COLO668 (cell line): ENCODE measurements around the gene TGFBI.
"Not testable (repeated sequence)": the region's sequence is repeated elsewhere in the genome, so short reads cannot be mapped to it uniquely, and the experiment has no call there.

Experiments used
- DNase-seq: peaks from one replicate; lab custom pipeline; 2025; ENCODE audit not compliant: unreplicated experiment; lab: John Stamatoyannopoulos, UW

Gene TGFBI

DNA sequence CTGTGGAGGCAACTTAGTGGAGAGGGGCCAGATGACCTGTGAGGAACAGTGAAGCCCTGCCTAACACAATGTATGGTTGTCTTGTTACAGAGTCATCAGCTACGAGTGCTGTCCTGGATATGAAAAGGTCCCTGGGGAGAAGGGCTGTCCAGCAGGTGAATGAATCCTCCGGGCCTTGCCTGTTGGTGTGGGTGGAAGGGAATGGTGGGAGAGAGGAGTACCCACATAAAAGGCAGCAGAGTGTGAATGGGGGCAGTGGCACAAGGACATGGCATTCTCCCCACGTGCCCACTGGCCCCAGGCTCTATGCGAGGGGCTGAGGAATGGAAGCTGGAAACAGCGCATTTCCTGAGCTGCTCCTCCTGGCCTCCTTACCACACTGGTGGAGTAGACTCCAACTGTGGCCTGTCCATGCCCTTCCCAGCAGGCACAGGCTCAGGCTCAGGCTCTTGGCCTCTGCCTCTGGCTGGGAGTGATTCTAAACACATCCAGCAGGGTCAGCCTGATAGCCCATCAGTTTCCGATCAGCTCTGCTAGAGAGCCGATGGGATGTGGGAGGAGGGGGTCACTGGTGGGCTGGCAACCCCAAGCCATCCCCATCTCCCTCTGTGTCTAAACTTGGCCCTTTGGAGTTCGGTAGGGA, 15.3 kb downstream of the TGFBI start:
- no peak for DNase-seq

GRCh38 chr5:136045026-136045425, 16.2 kb downstream of the TGFBI start:
- DNase-seq, result not testable (repeated sequence)

GRCh38 chr5:136046246-136046645, 17.5 kb downstream of the TGFBI start:
- no peak for DNase-seq

DNA sequence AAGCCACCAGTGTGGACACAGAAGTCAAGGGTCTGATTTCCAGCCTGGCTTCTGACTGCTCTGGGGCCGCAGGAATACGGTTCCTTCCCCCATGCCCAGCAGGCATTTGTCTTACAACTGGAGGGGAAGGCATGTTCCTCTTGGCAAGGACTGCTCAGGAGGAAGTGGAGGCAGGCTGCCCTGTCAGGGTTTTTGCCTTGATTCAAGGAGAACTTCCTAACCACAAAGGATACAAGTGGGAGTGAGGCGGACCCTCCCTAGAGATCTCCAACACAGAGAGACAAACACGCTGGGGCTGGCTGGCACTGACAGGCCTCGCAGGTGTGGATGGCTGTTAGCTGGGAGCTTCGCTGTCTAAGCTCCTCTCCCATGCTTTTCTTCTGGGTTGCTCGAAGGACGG, 19.1 kb downstream of the TGFBI start:
- DNase-seq, result no peak

DNA sequence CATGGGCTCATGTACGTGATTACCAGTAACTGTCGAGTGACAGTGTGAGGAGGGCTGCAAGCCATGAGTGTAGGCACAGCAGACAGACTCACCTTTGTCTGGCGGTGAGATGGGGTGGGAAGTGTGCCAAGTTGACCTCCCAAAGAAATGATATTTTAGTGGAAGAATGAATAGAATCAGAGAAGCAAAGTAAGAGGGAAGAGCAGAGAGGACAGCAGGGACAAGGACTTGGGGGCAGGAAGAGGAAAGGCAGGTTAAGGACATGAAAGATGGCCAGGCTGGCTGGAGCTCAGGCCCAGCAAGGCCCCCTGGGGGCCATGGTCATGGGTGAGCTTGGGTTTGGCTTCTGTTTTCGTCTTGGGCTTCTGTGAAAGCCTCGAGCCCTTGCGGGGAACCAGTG, 20.2 kb downstream of the TGFBI start:
- DNase-seq, result no peak

GRCh38 chr5:136051486-136052220, 22.9 kb downstream of the TGFBI start:
- DNase-seq, result no peak

DNA sequence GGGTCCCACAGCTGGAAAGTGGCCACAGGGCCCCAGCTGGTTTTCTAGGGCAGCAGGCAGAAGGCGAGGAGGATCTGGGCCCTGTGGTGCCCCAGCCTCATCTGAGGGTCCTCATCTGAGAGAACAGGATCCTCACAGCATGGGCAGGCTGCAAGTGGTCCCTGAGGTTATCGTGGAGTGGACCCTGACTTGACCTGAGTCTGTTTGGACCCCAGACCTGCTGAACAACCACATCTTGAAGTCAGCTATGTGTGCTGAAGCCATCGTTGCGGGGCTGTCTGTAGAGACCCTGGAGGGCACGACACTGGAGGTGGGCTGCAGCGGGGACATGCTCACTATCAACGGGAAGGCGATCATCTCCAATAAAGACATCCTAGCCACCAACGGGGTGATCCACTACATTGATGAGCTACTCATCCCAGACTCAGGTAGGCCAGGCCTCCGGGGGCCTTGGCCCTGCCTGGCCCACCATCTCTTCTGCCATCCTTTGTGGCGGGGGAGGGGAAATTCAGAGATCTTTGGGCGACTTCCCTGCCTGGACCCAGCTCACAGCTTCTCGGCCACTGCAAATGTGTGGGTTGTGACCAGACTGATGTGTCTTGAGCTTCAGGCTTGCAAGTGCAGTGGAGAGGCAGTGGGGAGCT, 24.0 kb downstream of the TGFBI start:
- DNase-seq, result no peak

DNA sequence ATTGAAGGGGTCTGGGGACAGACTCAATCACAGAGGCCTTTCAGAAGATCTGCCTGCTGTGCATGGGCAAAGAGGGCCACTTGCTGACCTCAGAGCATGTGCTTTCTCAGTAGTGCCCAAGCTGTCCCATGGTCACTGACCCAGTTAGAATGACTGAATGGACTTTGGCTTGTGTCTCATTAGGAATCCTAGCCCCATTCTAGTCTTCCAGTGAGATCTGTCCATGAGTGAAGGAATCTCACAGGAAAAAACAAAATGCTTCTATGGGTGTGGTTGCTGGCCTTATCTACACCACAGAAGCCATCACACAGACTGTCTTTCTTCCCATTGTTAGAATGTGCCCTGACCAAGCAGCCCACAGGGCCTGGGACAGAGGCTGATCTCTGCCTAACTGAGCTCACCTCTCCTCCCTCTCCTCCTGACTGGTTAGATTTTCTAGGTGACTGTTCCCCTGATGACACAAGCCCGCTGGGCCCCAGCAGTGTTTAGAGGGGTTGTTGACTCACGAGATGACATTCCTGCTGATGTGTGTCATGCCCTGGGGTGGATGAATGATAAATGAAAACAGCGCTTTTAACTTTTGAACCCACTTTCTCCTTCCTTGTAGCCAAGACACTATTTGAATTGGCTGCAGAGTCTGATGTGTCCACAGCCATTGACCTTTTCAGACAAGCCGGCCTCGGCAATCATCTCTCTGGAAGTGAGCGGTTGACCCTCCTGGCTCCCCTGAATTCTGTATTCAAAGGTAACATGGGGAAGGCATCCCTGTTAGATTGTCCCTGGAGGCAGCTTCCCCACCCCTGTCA, 24.8 kb downstream of the TGFBI start:
- DNase-seq, result peak; percentile 13

- no peak for DNase-seq
Measured at GRCh38 chr5:136054142-136055019, 25.6 kb downstream of the TGFBI start.

- no peak for DNase-seq
Measured at GRCh38 chr5:136055612-136056309, 27.0 kb downstream of the TGFBI start.

GRCh38 chr5:136056336-136056735, 27.5 kb downstream of the TGFBI start:
- DNase-seq, result no peak

- DNase-seq, result no peak
Measured at GRCh38 chr5:136056771-136057335, 28.1 kb downstream of the TGFBI start.

DNA sequence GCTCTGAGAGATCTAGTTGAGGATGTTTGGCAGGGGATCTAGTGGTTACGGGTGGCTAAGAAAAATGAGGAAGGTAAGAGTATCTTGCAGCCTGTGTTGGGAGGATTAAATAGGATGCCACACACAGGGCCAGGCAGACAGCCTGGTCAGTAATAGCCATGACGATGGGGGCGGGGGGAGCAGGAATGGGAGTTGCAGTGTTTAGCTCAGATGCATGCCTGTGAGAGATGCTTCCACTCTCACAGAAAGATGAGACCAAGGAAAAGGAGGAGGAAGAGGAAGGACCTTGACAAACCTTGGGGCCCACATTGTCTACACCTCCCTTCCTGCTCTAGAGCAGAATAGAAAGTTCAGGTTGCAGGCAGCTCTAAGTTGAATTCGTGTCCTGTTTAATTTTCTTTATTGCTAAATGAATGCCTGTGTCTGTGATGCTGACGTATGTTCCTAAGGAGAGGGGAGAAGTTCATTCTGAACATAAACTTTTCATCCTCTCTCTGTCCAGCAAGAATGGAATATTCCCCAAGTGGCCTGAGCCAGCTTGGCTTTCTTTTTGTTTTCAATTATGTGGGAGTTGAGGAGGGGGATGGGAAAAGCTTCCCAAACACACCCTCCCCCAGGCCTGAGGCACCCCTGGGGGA, 28.7 kb downstream of the TGFBI start:
- no peak for DNase-seq

GRCh38 chr5:136058039-136058971, 29.5 kb downstream of the TGFBI start:
- DNase-seq, result peak; percentile 47

DNA sequence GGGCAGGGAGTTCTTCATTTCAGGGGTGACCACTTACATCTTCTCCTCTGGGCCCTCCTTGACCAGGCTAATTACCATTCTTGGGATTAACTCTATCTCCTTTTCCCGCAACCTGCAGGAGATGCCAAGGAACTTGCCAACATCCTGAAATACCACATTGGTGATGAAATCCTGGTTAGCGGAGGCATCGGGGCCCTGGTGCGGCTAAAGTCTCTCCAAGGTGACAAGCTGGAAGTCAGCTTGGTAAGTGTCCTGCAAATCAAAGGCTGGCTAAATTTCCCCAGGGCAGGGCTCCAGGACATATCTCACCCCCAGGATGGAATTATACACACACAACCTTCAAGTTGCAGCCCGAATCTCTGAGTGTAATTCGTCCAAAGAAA, 30.2 kb downstream of the TGFBI start:
- no peak for DNase-seq

- DNase-seq, result no peak
Measured at GRCh38 chr5:136060963-136061362, 32.2 kb downstream of the TGFBI start.

GRCh38 chr5:136061630-136062365, 33.0 kb downstream of the TGFBI start:
- DNase-seq, result no peak
